GM18858 (cell line): ENCODE data around the gene MTCL1.
A peak's percentile ranks its signal among the peaks of the same experiment; 100 is the strongest.

Experiments
- ATAC-seq: cut with Tn5 transposase; IDR thresholded peaks from one replicate; pipeline ENCODE4 v1.9.1; 2021; ENCODE audit not compliant: unreplicated experiment

The MTCL1 gene

DNA sequence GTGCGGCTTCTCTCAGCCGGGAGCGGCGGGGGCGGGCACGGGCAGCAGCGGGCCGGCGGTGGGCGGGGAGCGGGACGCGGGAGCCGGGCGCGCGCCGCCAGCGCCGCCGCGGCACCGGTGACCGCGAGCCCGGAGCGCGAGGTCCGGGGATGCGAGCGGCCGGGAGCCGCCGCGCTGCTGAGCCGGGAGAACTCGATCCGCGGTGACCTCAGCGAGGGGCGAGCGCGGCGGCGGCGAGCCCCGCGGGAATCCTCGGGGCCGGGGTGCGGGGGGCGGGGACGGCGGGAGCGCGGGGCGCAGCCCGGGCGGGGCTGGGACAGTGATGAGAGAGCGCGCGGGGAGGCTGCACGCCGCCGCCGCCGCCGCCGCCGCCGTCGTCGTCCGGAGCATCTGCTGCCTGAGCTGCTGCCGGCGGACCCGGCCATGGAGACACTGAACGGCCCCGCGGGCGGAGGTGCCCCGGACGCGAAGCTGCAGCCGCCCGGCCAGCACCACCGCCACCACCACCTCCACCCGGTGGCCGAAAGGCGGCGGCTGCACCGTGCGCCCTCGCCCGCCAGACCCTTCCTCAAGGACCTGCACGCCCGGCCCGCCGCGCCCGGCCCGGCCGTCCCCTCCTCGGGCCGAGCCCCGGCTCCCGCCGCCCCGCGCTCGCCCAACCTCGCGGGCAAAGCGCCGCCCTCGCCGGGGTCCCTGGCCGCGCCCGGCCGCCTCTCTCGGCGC, at the start of gene MTCL1:
MTCL1 (plus strand) TSS at position 319 of the 723 bp plus-strand sequence; CDS start at position 424, 105 bp downstream.
- ATAC-seq = peak; percentile 27

DNA sequence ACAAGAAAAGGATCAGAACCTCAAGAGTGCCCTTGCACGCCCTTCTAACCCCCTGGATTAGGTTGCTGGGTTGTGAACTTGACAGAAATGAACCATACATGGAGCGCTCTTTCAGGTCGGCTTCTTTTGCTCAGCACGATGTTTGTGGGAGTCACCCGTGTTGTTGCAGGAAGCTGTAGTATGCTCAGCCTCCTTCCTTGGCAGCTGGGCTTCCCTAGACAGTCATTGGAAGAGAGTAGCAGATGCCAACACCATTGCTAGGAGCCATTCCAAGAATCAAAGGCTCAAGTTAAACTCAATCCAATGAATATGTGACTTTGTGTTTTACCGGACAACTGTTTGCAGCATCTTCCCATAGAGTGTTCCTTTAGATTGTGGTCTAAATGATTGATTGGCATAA, 49.1 kb upstream of the MTCL1 start:
- no peak for ATAC-seq

DNA sequence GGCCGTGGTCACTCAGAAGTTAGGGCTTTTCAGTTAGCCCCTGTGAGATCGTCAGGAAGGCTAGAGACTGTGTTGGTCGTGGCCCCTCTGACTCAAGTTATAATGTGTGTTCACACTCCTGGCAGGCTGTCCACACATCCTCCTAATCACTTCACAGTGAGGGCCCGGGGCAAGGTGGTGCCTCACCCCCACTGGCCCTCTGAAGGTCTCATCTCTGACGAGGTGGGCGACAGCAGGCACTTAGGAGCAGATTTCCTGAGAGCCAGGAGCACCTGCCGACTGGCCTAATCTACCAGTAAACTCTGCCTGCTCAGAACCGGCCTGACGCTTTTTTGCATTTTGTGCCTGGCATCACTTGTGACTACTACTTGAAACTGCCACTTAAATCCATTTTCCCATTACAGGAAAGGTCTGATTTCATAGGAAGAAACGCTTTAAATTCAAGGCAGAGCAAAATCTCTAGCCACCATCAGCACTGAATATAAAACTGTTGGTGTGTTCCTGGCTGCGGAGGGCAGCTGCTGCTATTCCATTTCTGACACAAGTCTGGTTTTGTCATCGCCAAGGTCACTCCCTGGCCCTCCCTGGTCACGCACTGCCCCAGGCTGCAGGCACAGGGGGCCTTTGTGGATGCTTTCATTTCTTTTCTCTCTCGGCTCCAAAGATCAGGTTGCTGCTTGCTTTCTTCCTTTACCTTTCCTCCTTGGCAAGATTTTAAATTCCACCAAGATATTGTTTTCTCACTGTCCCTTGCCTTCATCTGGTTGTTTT, 48.1 kb upstream of the MTCL1 start:
- no peak for ATAC-seq

DNA sequence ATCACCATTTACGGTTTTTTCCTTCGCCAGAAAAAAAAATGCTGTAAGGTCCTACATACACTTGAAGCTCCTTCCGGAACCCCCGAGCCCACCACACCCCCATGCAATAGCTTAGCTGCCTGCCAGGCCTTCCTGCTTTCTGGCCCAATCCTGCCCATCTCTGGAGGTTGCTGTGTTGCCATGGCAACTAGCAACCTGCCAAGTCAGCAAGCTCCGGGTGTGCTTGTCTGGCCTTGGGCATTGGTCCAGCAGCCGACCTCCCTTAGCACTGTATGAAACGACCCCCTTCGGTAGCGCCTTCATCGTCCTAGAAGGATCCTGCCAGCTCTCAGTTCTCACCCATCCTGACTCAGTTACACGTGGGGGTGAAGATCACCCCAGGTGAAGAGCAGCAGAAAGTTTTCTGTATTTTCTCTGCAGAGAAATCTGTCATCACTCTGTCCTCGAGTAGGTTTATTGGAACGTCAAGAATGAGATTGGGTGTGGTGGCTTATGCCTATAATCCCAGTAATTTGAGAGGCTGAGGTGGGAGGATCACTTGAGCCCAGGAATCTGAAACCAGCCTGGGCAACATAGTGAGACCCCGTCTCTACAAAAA, 47.4 kb upstream of the MTCL1 start:
- ATAC-seq = no peak

DNA sequence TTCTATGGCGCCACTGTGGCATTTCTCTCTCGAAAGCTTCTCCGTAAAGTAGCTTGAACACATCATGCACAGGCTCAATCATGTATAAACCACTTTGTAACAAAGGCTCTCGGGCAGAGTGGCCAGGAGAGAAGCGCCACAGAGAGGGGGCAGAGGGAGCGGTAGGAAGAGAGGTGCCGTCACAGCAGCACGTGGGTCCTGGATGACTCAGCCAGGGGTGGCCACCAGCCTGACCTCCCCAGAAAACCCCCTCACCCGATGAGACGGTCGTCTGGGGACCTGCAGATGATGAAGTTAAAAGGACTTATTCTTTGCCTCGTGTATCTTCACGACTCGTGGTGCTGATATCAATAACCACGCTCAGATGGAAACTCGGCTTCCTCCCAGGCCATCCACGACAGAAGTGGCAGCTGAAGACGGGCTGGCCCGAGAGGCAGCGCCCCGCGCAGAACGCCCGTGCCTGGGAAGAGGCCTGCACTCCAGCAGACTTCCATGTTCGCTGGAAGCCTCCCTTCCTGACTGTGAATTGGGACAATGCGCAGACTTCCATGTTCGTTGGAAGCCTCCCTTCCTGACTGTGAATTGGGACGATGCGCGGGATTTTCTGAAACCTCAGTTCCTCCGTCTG, 46.4 kb upstream of the MTCL1 start:
- ATAC-seq = no peak

DNA sequence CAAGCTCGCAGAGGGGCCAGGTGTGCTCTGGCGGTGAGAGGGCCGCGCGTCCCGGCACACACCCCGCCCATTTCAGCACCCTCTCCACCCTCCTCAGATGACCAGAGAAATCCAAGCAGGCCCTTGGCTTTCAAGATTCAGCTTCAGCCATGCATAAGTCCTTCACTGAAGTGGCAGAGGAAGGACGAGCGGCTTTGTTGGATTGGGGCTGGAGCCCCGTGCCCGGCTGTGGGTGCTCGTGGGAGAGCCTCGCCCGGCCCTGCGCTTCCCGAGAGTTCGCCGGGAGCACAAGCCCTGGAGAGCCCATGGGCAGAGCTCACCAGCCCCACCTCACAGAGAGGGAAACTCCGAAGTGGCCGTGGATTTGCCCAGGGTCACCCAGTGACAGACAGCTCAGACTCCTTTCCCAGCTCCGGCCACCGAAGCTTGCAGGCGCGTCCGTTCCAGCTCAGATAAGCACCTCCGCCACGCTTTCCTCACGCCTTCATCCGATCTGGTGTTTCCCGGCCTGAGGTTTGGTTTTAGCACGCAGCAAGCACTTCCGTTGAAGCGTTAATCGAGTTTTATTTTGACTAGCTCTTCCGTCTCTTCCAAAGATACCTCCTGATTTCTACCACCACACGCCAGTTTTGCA, 45.6 kb upstream of the MTCL1 start:
- ATAC-seq = no peak

DNA sequence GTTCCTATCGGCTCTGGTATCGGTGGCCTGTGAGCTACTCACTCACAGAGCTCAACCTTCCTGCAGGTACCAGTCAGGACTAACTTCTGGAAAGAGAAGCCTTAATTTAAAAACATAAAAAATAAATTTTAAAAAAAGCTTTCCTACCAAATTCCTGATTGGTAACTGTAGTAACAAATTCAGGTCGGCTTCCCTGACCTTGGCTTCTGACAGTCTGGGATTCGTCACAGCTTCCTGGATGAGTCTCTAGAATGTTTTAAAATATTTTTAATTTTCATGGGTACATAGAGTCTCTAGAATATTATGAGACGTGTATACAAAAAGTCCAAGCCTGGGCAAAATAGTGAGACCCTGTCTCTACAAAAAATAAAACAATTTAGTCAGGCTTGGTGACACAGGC, 45.0 kb upstream of the MTCL1 start:
- ATAC-seq = no peak

DNA sequence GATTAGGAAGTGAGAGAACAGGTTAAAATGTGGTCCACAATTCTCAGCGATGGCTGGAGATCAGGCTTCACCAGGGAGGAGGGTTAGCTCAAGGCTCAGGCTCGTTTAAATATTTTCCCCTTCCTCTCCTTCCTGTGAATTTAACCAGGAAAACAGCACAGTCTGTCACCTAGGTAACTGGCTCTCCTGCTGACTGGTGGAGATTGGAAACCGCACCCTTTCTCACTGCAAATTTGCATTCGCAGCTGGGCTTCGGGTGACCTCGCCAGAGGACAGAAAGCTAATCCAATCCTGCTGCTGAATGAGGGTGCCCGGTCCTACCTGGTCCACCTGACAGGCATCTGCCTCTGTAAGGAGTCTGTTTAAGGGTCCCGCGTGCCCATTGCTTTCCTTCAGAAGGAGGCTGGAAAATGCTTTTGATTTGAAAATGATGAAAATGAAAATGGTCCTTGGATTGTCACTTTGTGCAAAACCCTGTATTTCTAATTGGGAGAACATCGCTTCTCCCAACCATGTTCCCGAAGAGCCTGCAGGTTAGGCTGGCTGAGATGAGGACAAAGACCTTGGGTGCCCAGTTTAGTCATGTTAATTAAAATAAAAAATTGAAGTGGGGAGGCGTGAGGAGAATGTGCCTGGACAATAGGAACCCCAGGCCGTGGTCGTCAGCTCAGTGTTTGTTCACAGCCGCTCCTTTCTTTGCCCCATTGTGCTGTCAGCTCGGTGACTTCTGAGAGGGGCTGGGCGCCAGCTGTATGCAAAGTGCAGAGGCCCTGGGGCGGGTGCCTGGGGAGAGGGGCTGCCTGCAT, 43.4 kb upstream of the MTCL1 start:
- ATAC-seq = no peak

DNA sequence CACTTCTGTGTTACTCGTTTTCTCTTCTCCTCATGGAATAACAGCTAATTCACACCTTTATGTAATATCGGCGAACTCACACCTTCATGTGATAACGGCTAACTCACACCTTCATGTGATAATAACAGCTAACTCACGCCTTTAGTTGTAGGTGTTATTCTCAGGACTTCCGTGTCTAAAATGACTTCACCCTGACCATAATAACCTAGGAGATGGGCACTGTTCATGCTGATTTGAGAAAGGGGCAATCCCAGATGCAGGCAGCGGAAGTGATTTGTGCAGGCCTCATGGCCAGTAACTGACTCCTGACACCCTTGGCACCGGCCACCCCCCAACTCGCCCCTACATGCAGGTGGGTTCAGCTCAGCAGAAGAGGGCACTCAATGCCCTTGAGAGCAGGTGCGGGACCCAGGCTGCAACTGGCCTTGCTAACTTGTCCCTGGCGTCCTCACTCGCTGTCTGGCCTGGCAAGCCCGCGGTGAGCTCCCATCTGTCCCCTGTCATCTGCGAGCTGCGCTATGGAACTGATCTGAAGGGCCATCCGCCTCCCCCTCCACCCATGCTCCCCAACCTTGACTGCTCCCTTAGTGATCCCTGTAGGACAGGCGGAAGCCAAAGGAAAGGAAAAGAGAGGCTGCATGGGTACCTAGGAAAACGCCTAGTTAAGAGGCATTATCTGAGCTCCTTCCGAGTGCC, 42.6 kb upstream of the MTCL1 start:
- ATAC-seq = no peak

DNA sequence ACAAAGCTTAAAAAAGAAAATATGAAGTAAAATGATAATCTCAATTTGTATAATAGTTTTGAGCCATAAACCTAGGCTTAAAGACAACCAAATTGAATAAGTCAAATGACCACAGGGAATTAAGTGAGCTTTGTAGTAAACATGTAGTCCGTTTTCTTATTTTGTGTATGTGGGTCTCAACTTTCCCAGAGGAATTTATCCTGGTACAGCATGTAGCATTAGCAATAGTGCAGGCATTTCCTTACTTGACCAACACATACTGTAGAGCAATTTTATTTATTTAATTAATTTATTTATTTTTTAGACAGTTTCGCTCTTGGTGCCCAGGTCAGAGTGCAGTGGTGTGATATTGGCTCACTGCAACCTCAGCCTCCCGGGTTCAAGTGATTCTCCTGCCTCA, 37.5 kb upstream of the MTCL1 start:
- no peak for ATAC-seq

DNA sequence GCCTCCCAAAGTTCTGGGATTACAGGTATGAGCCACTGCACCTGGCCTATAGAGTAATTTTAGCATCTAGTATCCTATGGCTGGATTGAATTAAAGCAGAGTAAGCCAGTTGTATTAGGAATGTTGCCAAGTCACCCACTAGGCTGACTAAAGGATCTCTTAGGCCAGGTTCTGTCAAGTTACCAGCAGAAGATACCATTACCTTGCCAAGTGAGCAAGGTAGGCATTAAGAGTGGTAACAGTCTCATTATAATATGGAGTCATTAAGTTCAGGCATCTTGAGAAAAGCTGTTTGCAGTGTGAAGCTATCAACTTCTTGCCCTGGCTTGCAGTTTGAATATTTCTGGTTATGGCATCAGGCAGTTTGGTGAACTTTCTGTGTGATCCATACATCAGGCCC, 37.0 kb upstream of the MTCL1 start:
- ATAC-seq = no peak

DNA sequence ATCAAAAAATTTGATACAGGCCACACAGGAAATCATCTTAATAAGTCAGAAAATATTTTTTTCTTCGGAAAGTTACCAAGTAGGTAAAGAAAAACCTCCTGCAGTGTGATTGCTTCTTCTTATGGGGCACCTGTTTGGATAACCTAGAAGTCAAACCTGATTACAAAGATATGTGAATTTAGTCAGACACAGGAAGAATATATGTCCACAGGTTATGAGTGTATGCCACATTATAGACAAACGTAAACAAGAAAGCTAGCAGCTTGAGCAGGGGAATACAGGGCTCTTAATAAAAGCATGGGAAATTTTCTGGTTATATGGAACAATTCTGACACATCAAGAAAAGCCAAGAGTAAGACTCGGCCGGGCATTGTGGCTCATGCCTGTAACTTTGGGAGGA, 35.8 kb upstream of the MTCL1 start:
- no peak for ATAC-seq

DNA sequence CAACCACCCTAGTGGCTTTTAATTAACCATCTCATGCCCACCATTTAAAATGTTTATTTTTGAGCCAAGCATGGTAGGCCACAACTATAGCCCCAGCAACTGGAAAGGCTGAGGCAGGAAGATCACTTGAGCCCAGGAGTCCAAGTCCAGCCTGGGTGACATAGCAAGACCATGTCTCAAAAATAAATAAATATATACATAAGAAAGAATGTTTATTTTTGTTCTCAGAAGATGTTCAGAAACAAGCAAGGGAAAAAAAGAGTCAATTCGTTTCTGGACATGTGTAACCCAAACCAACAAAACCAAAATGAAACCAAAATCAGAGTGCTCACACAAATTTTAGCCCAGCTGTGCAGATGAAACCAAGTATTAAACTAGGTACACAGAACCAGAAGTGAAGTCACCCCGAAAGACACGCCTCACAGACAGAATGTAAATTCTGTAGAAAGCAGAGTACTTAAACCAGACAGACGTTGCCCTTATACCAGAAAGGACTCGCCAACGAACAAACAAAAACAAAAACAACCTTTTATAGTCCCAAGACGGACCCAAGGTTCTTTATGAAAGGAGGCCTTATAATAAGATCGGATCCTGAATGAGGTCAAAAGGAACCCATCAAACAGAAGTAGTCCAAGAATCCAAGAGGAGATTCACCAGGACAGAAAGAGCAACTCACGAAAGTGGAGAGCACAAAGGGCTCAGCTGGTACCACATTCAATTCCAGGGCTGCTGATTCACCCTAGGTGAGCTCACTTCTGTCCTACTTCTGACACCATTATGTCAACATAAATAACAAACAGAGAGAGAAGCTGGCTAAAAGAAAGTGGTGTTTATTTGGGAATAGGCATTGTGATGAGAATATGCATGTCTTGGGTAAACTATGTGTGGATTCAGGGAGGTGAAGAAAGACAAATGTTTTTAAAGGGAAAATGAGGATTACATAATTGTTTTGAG, 31.8 kb upstream of the MTCL1 start:
- peak; percentile 97 for ATAC-seq

DNA sequence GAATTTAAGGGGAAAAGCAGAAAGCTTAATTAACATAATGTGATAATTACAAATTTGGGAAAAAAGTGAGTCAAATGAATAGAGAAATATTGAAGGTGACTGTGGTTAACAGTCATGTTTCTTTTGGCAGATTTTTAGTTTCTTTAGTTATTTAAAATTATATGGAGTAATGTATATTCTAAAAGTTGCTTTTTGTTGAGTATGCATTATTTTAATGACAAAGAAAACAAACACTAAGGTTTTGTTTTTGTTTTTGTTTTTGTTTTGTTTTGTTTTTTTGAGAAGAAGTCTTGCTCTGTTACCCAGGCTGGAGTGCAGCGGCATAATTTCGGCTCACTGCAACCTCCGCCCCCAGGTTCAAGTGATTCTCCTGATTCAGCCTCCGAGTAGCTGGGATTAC, 30.3 kb upstream of the MTCL1 start:
- ATAC-seq = no peak

DNA sequence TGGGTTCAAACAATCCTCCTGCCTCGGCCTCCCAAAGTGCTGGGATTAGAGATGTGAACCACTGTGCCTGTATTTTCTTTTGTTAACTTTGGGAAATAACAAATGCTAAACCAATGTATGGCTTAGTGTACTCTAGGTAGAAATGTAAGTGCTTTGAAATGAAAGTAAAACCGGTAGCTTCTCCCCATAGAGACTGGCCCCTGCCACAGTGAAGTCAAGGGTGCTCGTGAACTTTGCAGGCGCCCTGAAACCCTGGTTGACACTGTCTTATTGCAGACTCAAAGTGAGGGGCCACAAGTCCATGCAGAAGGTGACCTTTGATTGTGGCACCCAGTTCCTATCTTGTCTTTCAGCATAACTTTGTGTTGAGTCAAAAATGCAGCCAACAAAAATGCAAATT, 24.2 kb upstream of the MTCL1 start:
- ATAC-seq = no peak

DNA sequence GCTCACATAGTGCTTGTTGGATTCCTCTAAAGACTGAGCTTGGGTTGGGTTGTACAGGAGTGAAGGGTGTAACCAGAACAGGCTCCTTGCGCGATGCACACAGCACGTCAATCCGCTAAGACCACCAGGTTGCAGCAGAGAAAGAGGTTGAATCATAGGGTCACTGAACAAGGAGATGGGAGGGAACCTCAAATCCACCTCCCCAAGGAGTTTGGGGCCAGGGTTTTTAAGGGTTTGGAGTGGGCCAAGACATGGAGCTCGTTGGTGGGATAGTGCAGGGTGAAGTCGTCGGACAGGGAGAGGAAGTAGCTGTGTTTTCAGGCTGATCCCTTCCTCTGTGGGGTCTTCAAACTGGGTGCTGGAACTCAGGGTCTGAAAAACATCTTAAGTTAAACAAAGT, 20.8 kb upstream of the MTCL1 start:
- no peak for ATAC-seq

DNA sequence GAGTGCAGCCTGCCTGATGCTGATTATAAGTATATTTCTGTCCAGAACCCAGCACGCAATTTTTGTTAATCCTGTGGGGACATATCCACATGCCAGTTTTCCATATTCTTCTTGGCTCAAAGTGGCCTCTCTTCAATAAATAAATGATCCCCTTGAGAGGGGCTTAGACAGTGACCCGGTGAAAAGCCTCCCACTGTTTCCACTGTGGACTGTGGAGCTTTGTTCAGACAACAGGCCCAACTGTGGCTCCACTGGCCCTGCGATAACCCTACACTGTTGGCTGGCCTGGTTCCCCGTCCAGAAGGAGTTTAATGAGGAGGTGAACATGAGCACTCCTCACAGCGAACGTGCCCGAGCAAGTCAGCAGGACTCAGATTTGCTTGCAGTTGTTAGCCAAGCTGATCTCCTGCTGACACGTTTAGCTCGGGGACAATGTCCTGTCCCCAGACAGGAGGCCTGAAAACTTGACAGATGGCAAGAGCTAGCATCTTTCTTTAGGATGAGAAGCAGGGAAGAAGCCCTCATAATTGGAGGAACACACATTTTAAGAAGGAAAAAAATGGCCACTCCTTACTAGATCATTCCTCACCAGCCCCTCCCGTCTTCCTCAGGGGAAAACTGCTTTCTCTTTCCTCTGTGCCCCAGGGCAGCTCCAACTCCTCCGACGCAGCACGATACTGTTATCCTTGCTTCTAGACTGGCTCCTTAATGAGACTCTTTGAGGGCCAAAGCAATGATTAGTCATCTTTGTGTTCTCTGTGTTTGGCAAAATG, 20.0 kb upstream of the MTCL1 start:
- ATAC-seq = no peak

DNA sequence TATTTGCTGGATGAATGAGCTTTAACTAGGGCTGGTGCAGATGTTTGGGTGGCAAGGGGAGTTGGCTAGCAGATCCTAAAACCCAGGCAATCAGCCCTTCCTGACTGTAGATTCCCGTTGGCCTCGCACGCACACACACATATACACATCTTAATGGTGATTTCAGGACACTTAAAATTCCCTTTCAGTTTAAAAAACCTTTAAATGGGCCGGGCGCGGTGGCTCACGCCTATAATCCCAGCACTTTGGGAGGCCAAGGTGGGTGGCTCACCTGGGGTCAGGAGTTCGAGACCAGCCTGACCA, 19.5 kb upstream of the MTCL1 start:
- no peak for ATAC-seq
